A549 (cell line): Measurements from ENCODE around the gene ILDR2. TPM values are rescaled to one million over a fixed set of nuclear protein-coding genes. Genes with fewer than 3 reads are reported as not detected.

Experiments used
- ATAC-seq, 2 experiments: fragments of 200-7000 bp in 1 of 2; fragments of >200 bp in 1 of 2; cut with Nextera tagmentation in 1 of 2; cut with Tn5 transposase in 1 of 2; 3 replicates each; pipeline versions ENCODE4 v1.8.0 to v1.9.1; 2018 to 2020; ENCODE audit warnings: mild to moderate bottlenecking in 1 of 2, moderate library complexity in 1 of 2
- CTCF ChIA-PET: fragments of 300-600 bp; sonication (Branson Sonifier 250); formaldehyde crosslinking; extraction: SDS; loops from one replicate; lab custom pipeline; 2021; ENCODE audit warnings: antibody characterized with exemption, inconsistent platforms; lab: Yijun Ruan, JAX
- POLR2A ChIA-PET: fragments of 350-600 bp; formaldehyde crosslinking; extraction: SDS; loops from one replicate; lab custom pipeline; 2021; ENCODE audit warnings: antibody characterized with exemption, inconsistent platforms; lab: Yijun Ruan, JAX
- DNase-seq, 2 experiments: peaks; one replicate each; pipeline versions ENCODE4 v3.0.0 to v3.0.0-alpha.2; 2011 to 2016; ENCODE audit warnings: low read depth in 1 of 2, low spot score in 1 of 2
- FAIRE-seq: peaks from 2 replicates; lab custom pipeline; 2011; peaks lifted over from hg19 to GRCh38; lab: Jason Lieb, UNC
- H3K27ac ChIP-seq, 2 experiments: fragments of >200 bp; sonication (Bioruptor Twin); formaldehyde crosslinking; 3 replicates each; pipeline ENCODE4 v1.5.1; 2016 to 2017
- H3K4me1 ChIP-seq: fragments of >200 bp; sonication (Bioruptor Twin); formaldehyde crosslinking; 3 replicates; pipeline ENCODE4 v1.6.1; 2016
- H3K4me2 ChIP-seq: fragments of >200 bp; sonication (Bioruptor Twin); formaldehyde crosslinking; 3 replicates; pipeline ENCODE4 v1.6.1; 2016
- H3K4me3 ChIP-seq: fragments of >200 bp; sonication (Bioruptor Twin); formaldehyde crosslinking; 3 replicates; pipeline ENCODE4 v1.5.1; 2016
- H3K9me3 ChIP-seq: fragments of >200 bp; sonication (Bioruptor Twin); formaldehyde crosslinking; 3 replicates; pipeline ENCODE4 v1.6.1; 2016
- ATOH8 ChIP-seq: fragments of 250-450 bp; sonication (Bioruptor Pico); IDR thresholded peaks from 2 replicates; pipeline ENCODE4 v1.5.0; 2020; ENCODE audit warnings: low read depth, mild to moderate bottlenecking, moderate library complexity
- CBX8 ChIP-seq: fragments of 200-600 bp; sonication (generic); IDR thresholded peaks from 2 replicates; pipeline ENCODE4 v1.6.1; 2016
- CHD2 ChIP-seq: fragments of 150-350 bp; IDR thresholded peaks from 2 replicates; pipeline ENCODE4 v1.6.1; 2014; ENCODE audit warnings: low read length; ENCODE audit not compliant: partially characterized antibody
- EHMT2 ChIP-seq: fragments of 200-600 bp; sonication (generic); IDR thresholded peaks from 2 replicates; pipeline ENCODE4 v1.6.1; 2016; ENCODE audit warnings: antibody characterized with exemption, low read depth, mild to moderate bottlenecking, moderate library complexity
- GATA3 ChIP-seq: IDR thresholded peaks from 2 replicates; pipeline ENCODE4 v1.6.1; 2012; ENCODE audit warnings: borderline replicate concordance
- HDAC2 ChIP-seq: fragments of 200-600 bp; sonication (generic); IDR thresholded peaks from 2 replicates; pipeline ENCODE4 v1.6.1; 2016
- HMGXB4 ChIP-seq: fragments of 250-450 bp; sonication (Bioruptor Pico); IDR thresholded peaks from 2 replicates; pipeline ENCODE4 v1.5.0; 2021; ENCODE audit warnings: mild to moderate bottlenecking, moderate library complexity, borderline replicate concordance
- HOXB13 ChIP-seq: fragments of 250-450 bp; sonication (Bioruptor Pico); IDR thresholded peaks from 2 replicates; pipeline ENCODE4 v1.5.0; 2020; ENCODE audit warnings: low read depth, mild to moderate bottlenecking, moderate library complexity
- JUNB ChIP-seq: fragments of >200 bp; sonication (Bioruptor Twin); formaldehyde crosslinking; IDR thresholded peaks from 2 replicates; pipeline ENCODE4 v1.6.1; 2016
- MAX ChIP-seq: IDR thresholded peaks from 2 replicates; pipeline ENCODE4 v1.6.1; 2012
- MYC ChIP-seq: IDR thresholded peaks from 2 replicates; pipeline ENCODE4 v1.6.1; 2012; ENCODE audit warnings: mild to moderate bottlenecking, inconsistent platforms, low read length, improper control_type of control experiment, borderline replicate concordance
- NFE2L2 ChIP-seq: fragments of 150-350 bp; conservative IDR thresholded peaks from 2 replicates; pipeline ENCODE4 v1.6.1; 2014; ENCODE audit warnings: low read length
- NPAS2 ChIP-seq: fragments of 250-450 bp; sonication (Bioruptor Pico); IDR thresholded peaks from 2 replicates; pipeline ENCODE4 v1.8.0; 2022; ENCODE audit warnings: mild to moderate bottlenecking, moderate library complexity, borderline replicate concordance
- NR3C1 ChIP-seq: fragments of >200 bp; sonication (Bioruptor Twin); formaldehyde crosslinking; IDR thresholded peaks from 3 replicates; pipeline ENCODE4 v1.6.1; 2017
- RARB ChIP-seq: fragments of 250-450 bp; sonication (Bioruptor Pico); IDR thresholded peaks from 2 replicates; pipeline ENCODE4 v1.8.0; 2021; ENCODE audit warnings: mild to moderate bottlenecking, moderate library complexity
- RCOR1 ChIP-seq: fragments of 150-350 bp; IDR thresholded peaks from 2 replicates; pipeline ENCODE4 v1.6.1; 2014; ENCODE audit warnings: antibody characterized with exemption, low read length, low read depth
- REST ChIP-seq: fragments of 200-600 bp; sonication (generic); IDR thresholded peaks from 2 replicates; pipeline ENCODE4 v1.6.1; 2016; ENCODE audit warnings: antibody characterized with exemption, mild to moderate bottlenecking, moderate library complexity
- RFX5 ChIP-seq: fragments of 450-650 bp; IDR thresholded peaks from 2 replicates; pipeline ENCODE4 v1.7.1; 2014; ENCODE audit warnings: antibody characterized with exemption, mild to moderate bottlenecking, moderate library complexity
- RNF2 ChIP-seq: fragments of 200-600 bp; sonication (generic); IDR thresholded peaks from 2 replicates; pipeline ENCODE4 v1.6.1; 2016; ENCODE audit warnings: low read depth, mild to moderate bottlenecking, antibody characterized with exemption, moderate library complexity, borderline replicate concordance
- USF2 ChIP-seq: fragments of 450-650 bp; IDR thresholded peaks from 2 replicates; pipeline ENCODE4 v1.6.1; 2014; ENCODE audit warnings: antibody characterized with exemption
- ZFP36 ChIP-seq: fragments of 450-650 bp; IDR thresholded peaks from 2 replicates; pipeline ENCODE4 v1.6.1; 2014; ENCODE audit warnings: borderline replicate concordance; ENCODE audit not compliant: partially characterized antibody
- WGBS: methylation state at CpG from one replicate; pipeline ENCODE4 v1.1.6; 2017; ENCODE audit errors: missing lambda C conversion rate; 5-methylcytosine and 5-hydroxymethylcytosine counted together
- polyA plus RNA-seq, 4 experiments: library from polyadenylated mRNA; depleted of rRNA in 3 of 4; stranded (reverse); fragments of >200 nt; fragmentation: RNase III in 1 of 4; extraction: RNeasy Plus Mini Kit Qiagen cat#74134 plus additional on column Dnase treatment in 1 of 4; gene quantifications; 2 replicates in 3 of 4; 3 replicates in 1 of 4; pipeline ENCODE4 v1.2.3, GENCODE V29; 2011 to 2017

The ILDR2 gene
- polyA plus RNA-seq, 2 of the 4 experiments (the other 2 are of a cell fraction), result 0.04 TPM; not detected in 1

GRCh38 chr1:166969074-166969677 is 6.2 kb downstream of the ILDR2 start:
- WGBS, result 11% methylated on average over 5 of the region's 5 CpGs
- TF ChIP-seq ZFP36 (no peak), RARB (CRISPR knock-in tag) (no peak), REST (no peak), JUNB (no peak), USF2 (no peak), ATOH8 (no peak), HMGXB4 (CRISPR knock-in tag) (no peak), RFX5 (no peak), RNF2 (no peak)
- no peaks in the 10 kb centered on the region for H3K9me3 ChIP-seq
- CTCF ChIA-PET, result interaction anchor here (1.7 kb wide), 1 partner anchor 88 kb away, joined by 6 read pairs; no protein-coding TSS in a partner anchor
- no peak overlapping the region for H3K4me3 ChIP-seq
- H3K4me1 ChIP-seq, result no peaks in the 10 kb centered on the region
- no peak for ATAC-seq
- POLR2A ChIA-PET, result no interaction called here
- no peak for DNase-seq
- H3K27ac ChIP-seq, result no peak overlapping the region
- H3K4me2 ChIP-seq, result no peak overlapping the region
- FAIRE-seq, result no peak

- DNase-seq (no peak), ATAC-seq (no peak), FAIRE-seq (no peak)
- Histone ChIP-seq H3K27ac (no peak overlapping the region), H3K4me2 (no peak overlapping the region), H3K4me1 (no peaks in the 10 kb centered on the region), H3K4me3 (no peak overlapping the region), H3K9me3 (no peaks in the 10 kb centered on the region)
- no peak for TF ChIP-seq EHMT2
- TF ChIP-seq CBX8, result no peak
- no peak for TF ChIP-seq HOXB13 (CRISPR knock-in tag)
- TF ChIP-seq REST, result no peak
- TF ChIP-seq HDAC2, result no peak
- no peak for TF ChIP-seq NFE2L2
- TF ChIP-seq NPAS2 (CRISPR knock-in tag), result no peak
- TF ChIP-seq GATA3, result no peak
- no peak for TF ChIP-seq MYC
- no peak for TF ChIP-seq NR3C1
- no peak for TF ChIP-seq MAX
- no peak for TF ChIP-seq CHD2
- TF ChIP-seq RCOR1, result no peak
- POLR2A ChIA-PET, result no interaction called here
- 56% methylated on average over 1 of the region's 1 CpG for WGBS
- CTCF ChIA-PET, result interaction anchor here (0.8 kb wide), 1 partner anchor 20 kb away, joined by 3 read pairs; no protein-coding TSS in a partner anchor
These were observed 14.4 kb downstream of the ILDR2 start for GRCh38 chr1:166960858-166961474.
